ENCODE data around the gene LUZP1. TPM values are rescaled to one million over a fixed set of nuclear protein-coding genes. Genes with fewer than 3 reads are reported as not detected.

LUZP1 gene
- total and polyA plus RNA-seq, 10 of the 15 experiments (the other 5 are each of a cell fraction or from before 2014, with no cell fraction given): 11.3 to 28.2 (median 17.3) TPM

- TF ChIP-seq SUPT20H (IDR thresholded peaks at IDR 0.05; ENCODE audit: borderline replicate concordance, control insufficient read depth, low read depth, low read length): no peak
- no peak for TF ChIP-seq IKZF1 (conservative IDR thresholded peaks at IDR 0.05)
- no peak for TF ChIP-seq SRF (IDR thresholded peaks at IDR 0.05; ENCODE audit: low read depth in 2 of 2, low read length in 2 of 2)
- TF ChIP-seq HDGF (IDR thresholded peaks at IDR 0.05): no peak
- TF ChIP-seq RB1 (IDR thresholded peaks at IDR 0.05; ENCODE audit: borderline replicate concordance): no peak
- ChIA-PET POLR2A (interaction anchor here (0.6 kb wide), 3 partner anchors 19 to 93 kb away, joined by 3 to 7 read pairs (median 5); no protein-coding TSS in a partner anchor), SMC1A (ENCODE audit: uncharacterized antibody, unreplicated experiment) (interaction anchor here (1.1 to 17.6 kb wide), 7 partner anchors 8 to 62 kb away, joined by 3 to 199 read pairs (median 13); no protein-coding TSS in a partner anchor), RAD21 (ENCODE audit: unreplicated experiment) (interaction anchor here (0.6 to 2.4 kb wide), 4 partner anchors 18 to 65 kb away, joined by 3 to 14 read pairs (median 8); no protein-coding TSS in a partner anchor), CTCF (interaction anchor here (1.1 to 5.4 kb wide), 6 partner anchors 8 to 65 kb away, joined by 3 to 42 read pairs (median 14); no protein-coding TSS in a partner anchor)
- no peak overlapping the region for H3K4me3 ChIP-seq
- intact Hi-C loops (cut with micrococcal nuclease; ENCODE audit: unreplicated experiment) (no loop called here), in situ Hi-C loops (cut with MboI) (no loop called here)
- no peak overlapping the region for H2AFZ ChIP-seq (ENCODE audit: control insufficient read depth, low read depth, low read length)
- no peak overlapping the region for H3K9ac ChIP-seq (ENCODE audit: control insufficient read depth, insufficient read depth, low read length)
- H3K27me3 ChIP-seq (replicated peaks in 1 of 2; ENCODE audit: control insufficient read depth in 2 of 2, insufficient read depth in 2 of 2, low read length in 1 of 2): no peaks in the 10 kb centered on the region
- no peak for ATAC-seq
- H3K4me1 ChIP-seq (ENCODE audit: control insufficient read depth, insufficient read depth, low read length): peaks cover 49% of the 10 kb centered on the region
- no peaks in the 10 kb centered on the region for H3K36me3 ChIP-seq (ENCODE audit: control insufficient read depth in 2 of 2, insufficient read depth in 2 of 2, low read length in 1 of 2)
- no TSS peak for BruUV-seq (replicated peaks)
- no peak overlapping the region for H3K4me2 ChIP-seq (ENCODE audit: control insufficient read depth, insufficient read depth)
- no peaks in the 10 kb centered on the region; the same call in 2 of the 3 replicates for H3K9me3 ChIP-seq (replicated peaks; ENCODE audit: control insufficient read depth, insufficient read depth, low read length)
- H3K79me2 ChIP-seq (ENCODE audit: control insufficient read depth, insufficient read depth, low read length): peaks cover 34% of the 10 kb centered on the region
- H3K27ac ChIP-seq (ENCODE audit: control insufficient read depth, insufficient read depth): no peak overlapping the region
- no peaks in the 10 kb centered on the region for H4K20me1 ChIP-seq (ENCODE audit: control insufficient read depth, insufficient read depth)
- FAIRE-seq: no peak
- DNase-seq (ENCODE audit: low read depth, low spot score): no peak
Observed at GRCh38 chr1:23118407-23118806, 50.2 kb downstream of the LUZP1 start.

- no peak overlapping the region for H3K4me3 ChIP-seq
- H3K9ac ChIP-seq (ENCODE audit: control insufficient read depth, insufficient read depth, low read length): no peak overlapping the region
- no peaks in the 10 kb centered on the region for H3K36me3 ChIP-seq (ENCODE audit: control insufficient read depth in 2 of 2, insufficient read depth in 2 of 2, low read length in 1 of 2)
- H3K4me1 ChIP-seq (ENCODE audit: control insufficient read depth, insufficient read depth, low read length): peaks cover 54% of the 10 kb centered on the region
- ChIA-PET RAD21 (ENCODE audit: unreplicated experiment) (interaction anchor here (3.4 kb wide), 1 partner anchor 66 kb away, joined by 19 read pairs; no protein-coding TSS in a partner anchor), CTCF (interaction anchor here (5.2 to 10.5 kb wide), 2 partner anchors 16 to 17 kb away, joined by 35 to 93 read pairs; no protein-coding TSS in a partner anchor), SMC1A (ENCODE audit: uncharacterized antibody, unreplicated experiment) (interaction anchor here (15.1 to 17.6 kb wide), 2 partner anchors 16 to 63 kb away, joined by 188 to 199 read pairs; no protein-coding TSS in a partner anchor), POLR2A (interaction anchor here (0.7 kb wide), 1 partner anchor 1940 kb away, joined by 3 read pairs; no protein-coding TSS in a partner anchor)
- no TSS peak for BruUV-seq (replicated peaks)
- H3K79me2 ChIP-seq (ENCODE audit: control insufficient read depth, insufficient read depth, low read length): peaks cover 35% of the 10 kb centered on the region
- no peak overlapping the region for H3K27ac ChIP-seq (ENCODE audit: control insufficient read depth, insufficient read depth)
- in situ Hi-C loops (cut with MboI) (no loop called here), intact Hi-C loops (cut with micrococcal nuclease; ENCODE audit: unreplicated experiment) (no loop called here)
- WGBS (ENCODE audit: insufficient coverage, insufficient replicate concordance, low lambda C conversion rate, missing lambda C conversion rate): 50% methylated on average over 2 of the region's 2 CpGs
- FAIRE-seq (no peak), DNase-seq (ENCODE audit: low read depth, low spot score) (no peak), ATAC-seq (no peak)
- H4K20me1 ChIP-seq (ENCODE audit: control insufficient read depth, insufficient read depth): no peaks in the 10 kb centered on the region
- H3K9me3 ChIP-seq (replicated peaks; ENCODE audit: control insufficient read depth, insufficient read depth, low read length): no peaks in the 10 kb centered on the region; the same call in 2 of the 3 replicates
- H3K27me3 ChIP-seq (replicated peaks in 1 of 2; ENCODE audit: control insufficient read depth in 2 of 2, insufficient read depth in 2 of 2, low read length in 1 of 2): no peaks in the 10 kb centered on the region
- H3K4me2 ChIP-seq (ENCODE audit: control insufficient read depth, insufficient read depth): no peak overlapping the region
- H2AFZ ChIP-seq (ENCODE audit: control insufficient read depth, low read depth, low read length): no peak overlapping the region
- TF ChIP-seq TAF1 (IDR thresholded peaks at IDR 0.05; ENCODE audit: borderline replicate concordance, low read depth, low read length) (no peak), CUX1 (IDR thresholded peaks at IDR 0.05; ENCODE audit: insufficient replicate concordance, low read depth, low read length) (no peak), NFYB (IDR thresholded peaks at IDR 0.05; ENCODE audit: insufficient read depth, low read depth, low read length) (no peak), NFXL1 (IDR thresholded peaks at IDR 0.05; ENCODE audit: borderline replicate concordance) (no peak), IKZF1 (conservative IDR thresholded peaks at IDR 0.05) (no peak), CBX3 (IDR thresholded peaks at IDR 0.05; ENCODE audit: borderline replicate concordance, low read depth) (no peak), SP1 (IDR thresholded peaks at IDR 0.05; ENCODE audit: low read depth, low read length) (no peak)
Observed at GRCh38 chr1:23116921-23117699, 51.5 kb downstream of the LUZP1 start.

Data from GM12878 (cell line).